ENCODE measurements around the gene MAGEA3. TPM values are rescaled to one million over a fixed set of nuclear protein-coding genes. Genes with fewer than 3 reads are reported as not detected.
"Not testable (repeated sequence)": the region's sequence is repeated elsewhere in the genome, so short reads cannot be mapped to it uniquely, and the experiment has no call there.

MAGEA3 gene
- 1 to 10 TPM in 2 of 6 experiments, under 1 TPM in 2, not detected in 2; 0.53 to 1.1 (median 0.77) TPM for total RNA-seq (2021; fragmentation: NEBNext Ultra II Directional; extraction: Animal tissue kit (Norgen Biotek cat#: 25700))
- long read RNA-seq: 0 reads

- H3K27ac Mint-ChIP-seq, H3K9me3 Mint-ChIP-seq, H3K4me3 Mint-ChIP-seq: not testable (repeated sequence)
Measured at GRCh38 chrX:152697952-152698931, at the start of gene MAGEA3. Gene MAGEA3, plus strand, starts transcription at chrX:152698794. Its CDS starts 2,039 bp downstream, at chrX:152700833.

GRCh38 chrX:152652060-152652459 lies 46.5 kb upstream of the MAGEA3 start:
- Mint-ChIP-seq H3K27me3 (ENCODE audit: insufficient read depth) (peaks cover 8% of the 10 kb centered on the region), H3K9me3 (no peaks in the 10 kb centered on the region), H3K4me1 (ENCODE audit: low read depth) (no peaks in the 10 kb centered on the region), H3K4me3 (no peak overlapping the region), H3K36me3 (ENCODE audit: low read depth) (no peaks in the 10 kb centered on the region), H3K27ac (no peak overlapping the region)
- no peak for TF ChIP-seq CTCF (IDR thresholded peaks at IDR 0.05)
- DNase-seq: no peak

More at GRCh38 chrX:152697952-152698931, at the start of gene MAGEA3:
- not testable (repeated sequence) for H3K27me3 Mint-ChIP-seq (ENCODE audit: insufficient read depth); H3K4me1 Mint-ChIP-seq (ENCODE audit: low read depth); DNase-seq; H3K36me3 Mint-ChIP-seq (ENCODE audit: low read depth)

GRCh38 chrX:152652467-152652866 lies 46.1 kb upstream of the MAGEA3 start:
- H3K27ac Mint-ChIP-seq: no peak overlapping the region
- H3K36me3 Mint-ChIP-seq (ENCODE audit: low read depth): no peaks in the 10 kb centered on the region
- peaks cover 8% of the 10 kb centered on the region for H3K27me3 Mint-ChIP-seq (ENCODE audit: insufficient read depth)
- DNase-seq: no peak
- H3K4me1 Mint-ChIP-seq (ENCODE audit: low read depth): no peaks in the 10 kb centered on the region
- no peak overlapping the region for H3K4me3 Mint-ChIP-seq
- no peak for TF ChIP-seq CTCF (IDR thresholded peaks at IDR 0.05)
- H3K9me3 Mint-ChIP-seq: no peaks in the 10 kb centered on the region

GRCh38 chrX:152656087-152656486 lies 42.5 kb upstream of the MAGEA3 start:
- no peak overlapping the region for H3K4me3 Mint-ChIP-seq
- H3K27me3 Mint-ChIP-seq (ENCODE audit: insufficient read depth): peaks cover 5% of the 10 kb centered on the region
- DNase-seq: no peak
- H3K9me3 Mint-ChIP-seq: no peaks in the 10 kb centered on the region
- no peak for TF ChIP-seq CTCF (IDR thresholded peaks at IDR 0.05)
- H3K4me1 Mint-ChIP-seq (ENCODE audit: low read depth): no peaks in the 10 kb centered on the region
- H3K36me3 Mint-ChIP-seq (ENCODE audit: low read depth): no peaks in the 10 kb centered on the region
- no peak overlapping the region for H3K27ac Mint-ChIP-seq

GRCh38 chrX:152656890-152657289 lies 41.7 kb upstream of the MAGEA3 start:
- Mint-ChIP-seq H3K4me1 (ENCODE audit: low read depth) (no peaks in the 10 kb centered on the region), H3K27me3 (ENCODE audit: insufficient read depth) (peaks cover 5% of the 10 kb centered on the region), H3K9me3 (no peaks in the 10 kb centered on the region), H3K27ac (no peak overlapping the region), H3K4me3 (no peak overlapping the region), H3K36me3 (ENCODE audit: low read depth) (no peaks in the 10 kb centered on the region)
- no peak for TF ChIP-seq CTCF (IDR thresholded peaks at IDR 0.05)
- no peak for DNase-seq

GRCh38 chrX:152658302-152658701 lies 40.3 kb upstream of the MAGEA3 start:
- DNase-seq: no peak
- Mint-ChIP-seq H3K4me3 (no peak overlapping the region), H3K27me3 (ENCODE audit: insufficient read depth) (peaks cover 5% of the 10 kb centered on the region), H3K27ac (no peak overlapping the region), H3K4me1 (ENCODE audit: low read depth) (no peaks in the 10 kb centered on the region), H3K36me3 (ENCODE audit: low read depth) (no peaks in the 10 kb centered on the region), H3K9me3 (no peaks in the 10 kb centered on the region)
- no peak for TF ChIP-seq CTCF (IDR thresholded peaks at IDR 0.05)
